ENCODE results near the gene MS4A6A.
"Not testable (repeated sequence)": the region's sequence is repeated elsewhere in the genome, so short reads cannot be mapped to it uniquely, and the experiment has no call there.

Gene MS4A6A

GRCh38 chr11:60130496-60130895, 52.4 kb downstream of the MS4A6A start:
- in situ Hi-C loops (cut with HindIII; ENCODE audit: low sequenced_read_pairs): no loop called here

GRCh38 chr11:60129853-60130252, 53.0 kb downstream of the MS4A6A start:
- in situ Hi-C loops (cut with HindIII; ENCODE audit: low sequenced_read_pairs): no loop called here

DNA sequence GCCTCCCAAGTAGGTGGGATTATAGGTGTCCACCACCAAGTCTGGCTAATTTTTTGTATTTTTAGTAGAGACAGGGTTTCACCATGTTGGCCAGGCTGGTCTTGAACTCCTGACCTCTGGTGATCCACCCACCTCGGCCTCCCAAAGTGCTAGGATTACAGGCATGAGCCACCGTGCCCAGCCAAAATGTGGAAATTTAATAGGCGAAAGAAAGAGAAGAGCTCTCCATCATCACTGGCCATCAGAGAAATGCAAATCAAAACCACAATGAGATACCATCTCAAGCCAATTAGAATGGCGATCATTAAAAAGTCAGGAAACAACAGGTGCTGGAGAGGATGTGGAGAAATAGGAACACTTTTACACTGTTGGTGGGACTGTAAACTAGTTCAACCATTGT, 54.0 kb downstream of the MS4A6A start:
- in situ Hi-C loops (cut with HindIII; ENCODE audit: low sequenced_read_pairs): not testable (repeated sequence)

- in situ Hi-C loops (cut with HindIII; ENCODE audit: low sequenced_read_pairs): no loop called here
Measured at GRCh38 chr11:60128376-60128775, 54.5 kb downstream of the MS4A6A start.

DNA sequence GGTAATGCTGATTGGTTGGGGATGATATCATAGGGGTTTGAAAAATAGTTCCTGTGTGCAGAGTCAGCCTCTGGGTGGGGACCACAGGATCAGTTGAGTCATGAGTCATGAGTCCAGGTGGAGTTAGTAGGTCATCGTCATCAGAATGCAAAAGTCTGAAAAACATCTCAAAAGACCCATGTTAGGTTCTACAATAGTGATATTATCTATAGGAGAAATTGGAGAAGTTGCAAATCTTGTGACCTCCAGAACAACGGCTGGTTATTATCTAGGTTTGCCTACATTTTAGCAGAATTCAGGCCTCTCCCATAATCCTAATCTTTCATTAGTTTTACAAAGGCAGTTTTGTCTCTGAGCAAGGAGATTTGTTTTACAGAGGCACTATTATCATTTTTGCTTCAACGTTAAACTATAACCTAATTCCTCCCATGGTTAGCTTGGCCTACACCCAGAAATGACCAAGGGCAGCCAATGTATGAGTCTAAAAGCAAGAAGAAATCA, 55.5 kb downstream of the MS4A6A start:
- in situ Hi-C loops (cut with HindIII; ENCODE audit: low sequenced_read_pairs): no loop called here

- in situ Hi-C loops (cut with HindIII; ENCODE audit: low sequenced_read_pairs): no loop called here
Measured at GRCh38 chr11:60125956-60126585, 56.8 kb downstream of the MS4A6A start.

- in situ Hi-C loops (cut with HindIII; ENCODE audit: low sequenced_read_pairs): no loop called here
Measured at GRCh38 chr11:60124802-60125432, 58.0 kb downstream of the MS4A6A start.

Measured in DLD1 (cell line).